ENCODE data around the gene TRIM34.

The TRIM34 gene

GRCh38 chr11:5625281-5625680, 480 bp downstream of the TRIM34 start:
- no peak overlapping the region; the same call in 1 of the 2 replicates for H3K9ac ChIP-seq (ENCODE audit: low read length)
- peaks cover 8% of the 10 kb centered on the region for H3K4me1 ChIP-seq (ENCODE audit: low read length)
- H2AFZ ChIP-seq (ENCODE audit: low read length) = peak overlapping the region; percentile 92
- no peak overlapping the region for H3K27ac ChIP-seq (ENCODE audit: low read length)
- H3K27me3 ChIP-seq (replicated peaks; ENCODE audit: insufficient read depth, low read length) = peaks cover 1% of the 10 kb centered on the region; the same call in 1 of the 2 replicates
- no peaks in the 10 kb centered on the region for H3K36me3 ChIP-seq (replicated peaks; ENCODE audit: insufficient read depth, low read length)
- H4K20me1 ChIP-seq (ENCODE audit: insufficient read depth, low read length) = no peaks in the 10 kb centered on the region
- no peak for DNase-seq
- no peaks in the 10 kb centered on the region for H3K9me2 ChIP-seq (replicated peaks; ENCODE audit: insufficient read depth, low read length)
- H3F3A ChIP-seq (ENCODE audit: insufficient read depth, low read length) = no peaks in the 10 kb centered on the region
- peak overlapping the region; percentile 68 for H3K4me3 ChIP-seq (ENCODE audit: low read length)
- no peaks in the 10 kb centered on the region for H3K9me3 ChIP-seq (replicated peaks; ENCODE audit: insufficient read depth, low read length)
- H3K79me2 ChIP-seq (ENCODE audit: low read length) = no peaks in the 10 kb centered on the region
- H3K4me2 ChIP-seq (ENCODE audit: low read depth, low read length) = peak overlapping the region; percentile 81
- TF ChIP-seq EZH2phosphoT487 (IDR thresholded peaks at IDR 0.05; ENCODE audit: low read length) (no peak), CTCF (IDR thresholded peaks at IDR 0.05; ENCODE audit: low read length) (no peak), EZH2 (optimal IDR thresholded peaks at IDR 0.05; ENCODE audit: low read depth, low read length) (no peak)

GRCh38 chr11:5626196-5626595, 1.4 kb downstream of the TRIM34 start:
- Histone ChIP-seq H3K9me3 (replicated peaks; ENCODE audit: insufficient read depth, low read length) (no peaks in the 10 kb centered on the region), H4K20me1 (ENCODE audit: insufficient read depth, low read length) (no peaks in the 10 kb centered on the region), H2AFZ (ENCODE audit: low read length) (no peak overlapping the region), H3K4me3 (ENCODE audit: low read length) (no peak overlapping the region), H3K4me1 (ENCODE audit: low read length) (peaks cover 8% of the 10 kb centered on the region), H3K4me2 (ENCODE audit: low read depth, low read length) (no peak overlapping the region), H3K27ac (ENCODE audit: low read length) (no peak overlapping the region), H3K9me2 (replicated peaks; ENCODE audit: insufficient read depth, low read length) (no peaks in the 10 kb centered on the region), H3F3A (ENCODE audit: insufficient read depth, low read length) (no peaks in the 10 kb centered on the region), H3K79me2 (ENCODE audit: low read length) (no peaks in the 10 kb centered on the region), H3K9ac (ENCODE audit: low read length) (no peak overlapping the region), H3K36me3 (replicated peaks; ENCODE audit: insufficient read depth, low read length) (no peaks in the 10 kb centered on the region), H3K27me3 (replicated peaks; ENCODE audit: insufficient read depth, low read length) (peaks cover 11% of the 10 kb centered on the region)
- TF ChIP-seq EZH2phosphoT487 (IDR thresholded peaks at IDR 0.05; ENCODE audit: low read length) (no peak), EZH2 (optimal IDR thresholded peaks at IDR 0.05; ENCODE audit: low read depth, low read length) (no peak), CTCF (IDR thresholded peaks at IDR 0.05; ENCODE audit: low read length) (no peak)
- DNase-seq = no peak

- Histone ChIP-seq H3K9ac (ENCODE audit: low read length) (no peak overlapping the region), H3K4me1 (ENCODE audit: low read length) (peaks cover 5% of the 10 kb centered on the region; the same call in 1 of the 2 replicates), H3K4me3 (ENCODE audit: low read length) (no peak overlapping the region), H3K27me3 (replicated peaks; ENCODE audit: insufficient read depth, low read length) (peaks cover 17% of the 10 kb centered on the region), H2AFZ (ENCODE audit: low read length) (no peak overlapping the region), H3K27ac (ENCODE audit: low read length) (no peak overlapping the region), H3K9me3 (replicated peaks; ENCODE audit: insufficient read depth, low read length) (no peaks in the 10 kb centered on the region), H3K36me3 (replicated peaks; ENCODE audit: insufficient read depth, low read length) (no peaks in the 10 kb centered on the region), H3F3A (ENCODE audit: insufficient read depth, low read length) (no peaks in the 10 kb centered on the region), H3K4me2 (ENCODE audit: low read depth, low read length) (0 out of 2 replicates have a peak overlapping the region, but pooled peaks have one; percentile 16), H3K79me2 (ENCODE audit: low read length) (no peaks in the 10 kb centered on the region), H3K9me2 (replicated peaks; ENCODE audit: insufficient read depth, low read length) (no peaks in the 10 kb centered on the region), H4K20me1 (ENCODE audit: insufficient read depth, low read length) (no peaks in the 10 kb centered on the region)
- TF ChIP-seq EZH2phosphoT487 (IDR thresholded peaks at IDR 0.05; ENCODE audit: low read length) (no peak), CTCF (IDR thresholded peaks at IDR 0.05; ENCODE audit: low read length) (no peak), EZH2 (optimal IDR thresholded peaks at IDR 0.05; ENCODE audit: low read depth, low read length) (no peak)
- DNase-seq = no peak
Measured at GRCh38 chr11:5631417-5631816, 6.6 kb downstream of the TRIM34 start.

Data from MM.1S (cell line).